HL-60 (cell line): ENCODE data around the gene HHIP.

Source experiments
- DNase-seq, 2 experiments: peaks; one replicate each; pipeline ENCODE4 v3.0.0-alpha.2; 2010 to 2020; ENCODE audit warnings: low read depth in 1 of 2, low spot score in 1 of 2
- H3K27ac ChIP-seq: fragments of 250-450 bp; sonication (Bioruptor Pico); replicated peaks from 2 replicates; pipeline ENCODE4 v1.5.1; 2020; ENCODE audit warnings: mild to moderate bottlenecking, moderate library complexity
- H3K27me3 ChIP-seq: fragments of 250-450 bp; sonication (Bioruptor Pico); 2 replicates; pipeline ENCODE4 v1.5.1; 2021; ENCODE audit warnings: mild to moderate bottlenecking, moderate library complexity; ENCODE audit not compliant: insufficient read depth, poor library complexity, severe bottlenecking
- H3K4me3 ChIP-seq: replicated peaks from 2 replicates; pipeline ENCODE4 v1.5.1; 2011; ENCODE audit warnings: mild to moderate bottlenecking, control low read depth, low read length; ENCODE audit not compliant: insufficient read depth
- CTCF ChIP-seq: IDR thresholded peaks from one replicate; pipeline ENCODE4 v1.5.1; 2011; ENCODE audit warnings: low read length, control low read depth, inconsistent platforms; ENCODE audit not compliant: insufficient read depth
- GABPA ChIP-seq: IDR thresholded peaks from 2 replicates; pipeline ENCODE4 v1.6.1; 2012; ENCODE audit warnings: low read depth
- POLR2AphosphoS5 ChIP-seq: IDR thresholded peaks from 2 replicates; pipeline ENCODE4 v1.6.1; 2012; ENCODE audit warnings: low read depth
- SPI1 ChIP-seq: IDR thresholded peaks from 2 replicates; pipeline ENCODE4 v1.6.1; 2012; ENCODE audit warnings: low read depth, mild to moderate bottlenecking, borderline replicate concordance
- TF ChIP-seq, protein P1 (sequence below): IDR thresholded peaks from 2 replicates; pipeline ENCODE4 v1.6.1; 2012; ENCODE audit warnings: low read depth; ENCODE audit not compliant: insufficient replicate concordance

Gene HHIP

GRCh38 chr4:144688035-144688569, 42.1 kb downstream of the HHIP start:
- no peaks in the 10 kb centered on the region for H3K27me3 ChIP-seq
- TF ChIP-seq GABPA (no peak), POLR2AphosphoS5 (no peak), CTCF (no peak), SPI1 (no peak)
- TF ChIP-seq, protein P1, sequence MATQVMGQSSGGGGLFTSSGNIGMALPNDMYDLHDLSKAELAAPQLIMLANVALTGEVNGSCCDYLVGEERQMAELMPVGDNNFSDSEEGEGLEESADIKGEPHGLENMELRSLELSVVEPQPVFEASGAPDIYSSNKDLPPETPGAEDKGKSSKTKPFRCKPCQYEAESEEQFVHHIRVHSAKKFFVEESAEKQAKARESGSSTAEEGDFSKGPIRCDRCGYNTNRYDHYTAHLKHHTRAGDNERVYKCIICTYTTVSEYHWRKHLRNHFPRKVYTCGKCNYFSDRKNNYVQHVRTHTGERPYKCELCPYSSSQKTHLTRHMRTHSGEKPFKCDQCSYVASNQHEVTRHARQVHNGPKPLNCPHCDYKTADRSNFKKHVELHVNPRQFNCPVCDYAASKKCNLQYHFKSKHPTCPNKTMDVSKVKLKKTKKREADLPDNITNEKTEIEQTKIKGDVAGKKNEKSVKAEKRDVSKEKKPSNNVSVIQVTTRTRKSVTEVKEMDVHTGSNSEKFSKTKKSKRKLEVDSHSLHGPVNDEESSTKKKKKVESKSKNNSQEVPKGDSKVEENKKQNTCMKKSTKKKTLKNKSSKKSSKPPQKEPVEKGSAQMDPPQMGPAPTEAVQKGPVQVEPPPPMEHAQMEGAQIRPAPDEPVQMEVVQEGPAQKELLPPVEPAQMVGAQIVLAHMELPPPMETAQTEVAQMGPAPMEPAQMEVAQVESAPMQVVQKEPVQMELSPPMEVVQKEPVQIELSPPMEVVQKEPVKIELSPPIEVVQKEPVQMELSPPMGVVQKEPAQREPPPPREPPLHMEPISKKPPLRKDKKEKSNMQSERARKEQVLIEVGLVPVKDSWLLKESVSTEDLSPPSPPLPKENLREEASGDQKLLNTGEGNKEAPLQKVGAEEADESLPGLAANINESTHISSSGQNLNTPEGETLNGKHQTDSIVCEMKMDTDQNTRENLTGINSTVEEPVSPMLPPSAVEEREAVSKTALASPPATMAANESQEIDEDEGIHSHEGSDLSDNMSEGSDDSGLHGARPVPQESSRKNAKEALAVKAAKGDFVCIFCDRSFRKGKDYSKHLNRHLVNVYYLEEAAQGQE: no peak
- H3K4me3 ChIP-seq: no peak overlapping the region
- no peak overlapping the region for H3K27ac ChIP-seq
- DNase-seq: no peak

DNA sequence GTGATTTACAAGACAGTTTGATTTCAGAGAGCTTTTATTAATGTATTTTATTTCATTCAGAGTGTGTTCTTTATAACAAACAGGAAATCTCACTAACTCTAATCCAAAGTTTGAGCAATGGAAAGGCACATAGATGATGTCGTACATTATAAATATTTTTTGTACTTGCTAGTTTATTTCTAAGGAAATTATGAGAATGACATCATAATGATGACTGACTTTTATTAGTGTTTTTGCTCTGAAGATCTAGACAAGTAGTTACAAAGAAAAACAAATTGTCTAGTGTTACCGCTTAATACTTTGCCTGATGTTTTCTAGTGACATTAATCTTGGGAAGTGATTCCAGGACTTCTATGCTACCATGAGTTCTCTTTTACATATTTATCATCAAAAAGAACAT, 43.2 kb downstream of the HHIP start:
- no peak overlapping the region for H3K27ac ChIP-seq
- DNase-seq: no peak
- H3K27me3 ChIP-seq: no peaks in the 10 kb centered on the region
- no peak overlapping the region for H3K4me3 ChIP-seq
- TF ChIP-seq CTCF (no peak), GABPA (no peak), POLR2AphosphoS5 (no peak), SPI1 (no peak)
- TF ChIP-seq, protein P1: no peak

- Histone ChIP-seq H3K27me3 (no peaks in the 10 kb centered on the region), H3K27ac (no peak overlapping the region), H3K4me3 (no peak overlapping the region)
- DNase-seq: no peak
- no peak for TF ChIP-seq GABPA
- TF ChIP-seq, protein P1: no peak
Measured at GRCh38 chr4:144695721-144696120, 49.8 kb downstream of the HHIP start.
